Nephron (organoid): ENCODE measurements around the gene CCDC17.

Source experiments
- H3K27ac Mint-ChIP-seq, 3 experiments: 2 replicates each; pipeline ENCODE4 v1.8.0; 2020; ENCODE audit warnings: mixed read lengths in 3 of 3, mild to moderate bottlenecking in 2 of 3, moderate library complexity in 1 of 3
- H3K27me3 Mint-ChIP-seq: 2 replicates; pipeline ENCODE4 v1.8.0; 2021; ENCODE audit warnings: low read depth, mild to moderate bottlenecking, moderate library complexity, mixed read lengths
- H3K36me3 Mint-ChIP-seq: 2 replicates; pipeline ENCODE4 v1.8.0; 2020; ENCODE audit warnings: low read depth, mixed read lengths
- H3K4me1 Mint-ChIP-seq: 2 replicates; pipeline ENCODE4 v1.8.0; 2020; ENCODE audit warnings: mixed read lengths
- H3K4me3 Mint-ChIP-seq, 3 experiments: 2 replicates each; pipeline ENCODE4 v1.8.0; 2020; ENCODE audit warnings: mild to moderate bottlenecking in 3 of 3, mixed read lengths in 3 of 3, moderate library complexity in 2 of 3
- H3K9me3 Mint-ChIP-seq: 2 replicates; pipeline ENCODE4 v1.8.0; 2020; ENCODE audit warnings: mixed read lengths
- CTCF ChIP-seq, 3 experiments: fragments of 200-600 bp; sonication (generic); IDR thresholded peaks; one replicate each; pipeline ENCODE4 v1.5.0; 2021; ENCODE audit warnings: antibody characterized with exemption in 3 of 3; ENCODE audit not compliant: unreplicated experiment in 3 of 3

CCDC17 gene

DNA sequence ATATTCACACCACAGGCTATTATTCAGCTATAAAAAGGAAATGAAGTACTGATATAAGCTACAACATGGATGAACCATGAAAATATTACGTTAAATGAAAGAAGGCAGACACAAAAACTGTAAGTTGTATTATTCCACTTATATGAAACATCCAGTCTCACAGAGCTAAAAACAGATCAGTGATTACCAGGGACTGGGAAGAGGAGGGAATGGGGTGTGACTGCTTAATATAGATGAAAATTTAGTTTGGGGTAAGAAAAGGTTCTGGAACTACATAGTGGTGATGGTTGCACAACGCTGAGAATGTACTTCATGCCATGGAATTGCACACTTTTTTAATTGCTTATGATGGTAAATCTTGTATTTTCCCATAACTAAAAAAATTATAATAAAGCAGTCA is 43.0 kb upstream of the CCDC17 start:
- peaks cover 30% of the 10 kb centered on the region for H3K4me1 Mint-ChIP-seq
- no peak overlapping the region for H3K27ac Mint-ChIP-seq
- no peak overlapping the region for H3K4me3 Mint-ChIP-seq
- no peaks in the 10 kb centered on the region for H3K27me3 Mint-ChIP-seq
- peaks cover 28% of the 10 kb centered on the region for H3K36me3 Mint-ChIP-seq
- no peaks in the 10 kb centered on the region for H3K9me3 Mint-ChIP-seq
- TF ChIP-seq CTCF (IDR thresholded peaks at IDR 0.05; ENCODE audit: unreplicated experiment in 3 of 3) = no peak

- Mint-ChIP-seq H3K27ac (no peak overlapping the region), H3K27me3 (no peaks in the 10 kb centered on the region), H3K36me3 (peaks cover 67% of the 10 kb centered on the region), H3K4me1 (peaks cover 7% of the 10 kb centered on the region), H3K9me3 (no peaks in the 10 kb centered on the region), H3K4me3 (no peak overlapping the region)
- no peak for TF ChIP-seq CTCF (IDR thresholded peaks at IDR 0.05; ENCODE audit: unreplicated experiment in 3 of 3)
Measured at GRCh38 chr1:45660336-45660735, 36.5 kb upstream of the CCDC17 start.

DNA sequence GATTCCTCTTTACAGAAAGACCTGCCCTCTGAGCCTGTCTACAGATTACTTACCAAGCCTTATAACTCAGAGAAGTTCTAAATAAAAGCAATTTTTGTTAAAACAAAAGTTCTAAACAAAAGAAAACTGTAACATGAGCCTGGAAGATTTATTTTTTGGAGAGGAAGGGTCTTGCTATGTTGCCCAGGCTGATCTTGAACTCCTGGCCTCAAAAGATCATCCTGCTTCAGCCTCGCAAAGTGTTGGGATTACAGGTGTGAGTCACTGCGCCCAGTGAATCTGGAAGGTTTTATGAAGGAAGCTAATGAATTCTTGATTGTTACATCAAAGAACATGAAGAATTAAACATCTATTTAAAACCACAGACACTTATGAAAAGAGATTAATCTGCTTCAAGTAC is 35.4 kb upstream of the CCDC17 start:
- H3K27me3 Mint-ChIP-seq = no peaks in the 10 kb centered on the region
- no peaks in the 10 kb centered on the region for H3K9me3 Mint-ChIP-seq
- H3K4me3 Mint-ChIP-seq = no peak overlapping the region
- H3K27ac Mint-ChIP-seq = no peak overlapping the region
- H3K4me1 Mint-ChIP-seq = peaks cover 7% of the 10 kb centered on the region
- no peak for TF ChIP-seq CTCF (IDR thresholded peaks at IDR 0.05; ENCODE audit: unreplicated experiment in 3 of 3)
- peaks cover 72% of the 10 kb centered on the region for H3K36me3 Mint-ChIP-seq

- peaks cover 2% of the 10 kb centered on the region for H3K4me1 Mint-ChIP-seq
- H3K27me3 Mint-ChIP-seq = no peaks in the 10 kb centered on the region
- no peak for TF ChIP-seq CTCF (IDR thresholded peaks at IDR 0.05; ENCODE audit: unreplicated experiment in 3 of 3)
- H3K9me3 Mint-ChIP-seq = no peaks in the 10 kb centered on the region
- no peak overlapping the region for H3K4me3 Mint-ChIP-seq
- peaks cover 71% of the 10 kb centered on the region for H3K36me3 Mint-ChIP-seq
- no peak overlapping the region for H3K27ac Mint-ChIP-seq
Measured at GRCh38 chr1:45658171-45658570, 34.3 kb upstream of the CCDC17 start.

DNA sequence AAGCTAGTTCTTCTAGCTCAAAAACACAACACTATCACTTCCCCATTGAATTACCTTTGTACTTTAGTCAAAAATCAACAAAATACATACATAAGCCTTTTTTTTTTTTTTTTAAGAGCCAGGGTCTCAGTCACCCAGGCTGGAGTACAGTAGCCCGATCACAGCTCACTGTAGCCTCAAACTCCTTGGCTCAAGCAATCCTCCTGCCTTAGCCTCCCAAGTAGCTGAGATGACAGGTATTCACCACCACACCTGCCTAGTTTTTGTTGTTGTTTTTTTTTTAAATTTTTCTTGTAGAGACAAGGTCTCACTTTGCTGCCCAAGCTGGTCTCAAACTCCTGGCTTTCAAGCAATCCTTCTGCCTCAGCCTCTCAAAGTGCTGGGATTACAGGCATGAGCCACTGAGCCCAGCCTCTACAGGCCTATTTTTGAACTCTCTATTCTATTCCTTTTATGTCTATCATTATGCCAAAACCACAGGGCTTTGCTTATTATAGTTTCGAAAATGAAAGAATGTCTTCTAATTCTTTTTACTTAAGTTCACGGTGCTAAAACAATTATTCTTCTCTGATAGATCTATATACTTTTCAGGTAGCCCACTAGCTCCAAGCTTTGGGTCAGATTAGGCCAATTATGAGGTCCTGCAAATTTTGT is 32.8 kb upstream of the CCDC17 start:
- TF ChIP-seq CTCF (IDR thresholded peaks at IDR 0.05; ENCODE audit: unreplicated experiment in 3 of 3) = no peak
- Mint-ChIP-seq H3K4me1 (no peaks in the 10 kb centered on the region), H3K27ac (no peak overlapping the region), H3K4me3 (no peak overlapping the region), H3K9me3 (no peaks in the 10 kb centered on the region), H3K36me3 (peaks cover 83% of the 10 kb centered on the region), H3K27me3 (no peaks in the 10 kb centered on the region)

GRCh38 chr1:45654540-45655280 is 30.9 kb upstream of the CCDC17 start:
- no peaks in the 10 kb centered on the region for H3K4me1 Mint-ChIP-seq
- H3K27me3 Mint-ChIP-seq = no peaks in the 10 kb centered on the region
- H3K27ac Mint-ChIP-seq = no peak overlapping the region
- no peak for TF ChIP-seq CTCF (IDR thresholded peaks at IDR 0.05; ENCODE audit: unreplicated experiment in 3 of 3)
- no peaks in the 10 kb centered on the region for H3K9me3 Mint-ChIP-seq
- H3K36me3 Mint-ChIP-seq = peaks cover 89% of the 10 kb centered on the region
- H3K4me3 Mint-ChIP-seq = no peak overlapping the region
